GM21717 (cell line): ENCODE data around the gene KXD1.
A peak's percentile ranks its signal among the peaks of the same experiment; 100 is the strongest.
"Not testable (repeated sequence)": the region's sequence is repeated elsewhere in the genome, so short reads cannot be mapped to it uniquely, and the experiment has no call there.

Experiments used
- ATAC-seq: cut with Tn5 transposase; IDR thresholded peaks from one replicate; pipeline ENCODE4 v1.9.1; 2021; ENCODE audit warnings: mild to moderate bottlenecking, moderate library complexity; ENCODE audit not compliant: unreplicated experiment

Gene KXD1

DNA sequence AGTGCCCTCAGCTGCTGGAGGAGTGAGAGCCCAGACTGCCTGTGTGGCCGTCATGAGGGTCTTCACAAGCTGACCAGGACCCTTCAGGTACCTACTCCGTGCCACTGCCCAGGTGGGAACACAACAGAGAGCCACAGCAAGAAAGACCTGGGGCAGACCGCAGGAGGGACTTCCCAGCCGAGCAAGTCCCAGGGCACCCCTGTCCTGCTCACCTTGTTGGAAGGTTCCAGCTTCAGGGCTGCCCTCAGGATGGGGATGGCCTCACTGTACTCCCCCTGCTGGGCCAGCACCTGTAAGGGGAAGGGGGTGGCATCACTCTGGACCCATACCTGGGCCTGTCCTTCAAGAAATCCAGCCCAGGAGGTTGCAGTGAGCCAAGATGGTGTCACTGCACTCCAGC lies 24.6 kb upstream of the KXD1 start:
- ATAC-seq: no peak

DNA sequence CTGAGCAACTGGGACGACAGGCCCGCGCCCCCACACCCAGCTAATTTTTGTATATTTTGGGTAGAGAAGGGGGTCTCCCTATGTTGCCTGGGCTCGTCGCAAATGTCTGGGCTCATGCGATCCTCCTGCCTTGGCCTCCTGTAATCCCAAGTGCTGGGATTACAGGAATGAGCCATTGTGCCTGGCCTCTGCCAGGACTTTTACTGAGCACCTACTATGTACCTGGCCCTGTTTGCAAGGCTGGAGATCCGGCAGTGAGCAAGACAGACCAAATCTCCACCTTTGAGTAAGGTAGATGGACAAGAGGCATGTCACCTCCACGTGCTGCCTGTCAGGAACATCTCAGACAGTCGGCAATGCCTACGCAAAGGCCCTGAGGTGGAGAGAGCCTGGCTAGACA lies 21.2 kb upstream of the KXD1 start:
- no peak for ATAC-seq

DNA sequence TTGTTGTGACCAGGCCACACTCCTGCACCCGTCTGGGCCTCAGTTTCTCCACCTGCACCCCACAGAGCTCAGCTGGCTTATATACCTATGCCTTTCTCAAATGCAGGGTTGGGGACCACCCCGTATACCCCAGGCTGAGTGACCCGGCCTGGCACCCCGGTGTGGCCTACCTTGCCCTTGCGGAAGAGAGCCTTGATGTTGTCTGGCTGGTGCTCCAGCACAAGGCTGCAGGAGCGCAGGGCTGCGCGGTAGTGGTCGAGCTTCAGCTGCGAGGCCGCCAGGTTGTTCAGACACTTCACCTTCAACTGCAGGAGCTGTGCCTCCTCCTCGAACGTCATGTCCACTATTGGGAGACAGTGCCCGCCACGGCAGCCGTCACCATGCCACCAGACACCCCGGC lies 20.2 kb upstream of the KXD1 start:
- ATAC-seq: no peak

DNA sequence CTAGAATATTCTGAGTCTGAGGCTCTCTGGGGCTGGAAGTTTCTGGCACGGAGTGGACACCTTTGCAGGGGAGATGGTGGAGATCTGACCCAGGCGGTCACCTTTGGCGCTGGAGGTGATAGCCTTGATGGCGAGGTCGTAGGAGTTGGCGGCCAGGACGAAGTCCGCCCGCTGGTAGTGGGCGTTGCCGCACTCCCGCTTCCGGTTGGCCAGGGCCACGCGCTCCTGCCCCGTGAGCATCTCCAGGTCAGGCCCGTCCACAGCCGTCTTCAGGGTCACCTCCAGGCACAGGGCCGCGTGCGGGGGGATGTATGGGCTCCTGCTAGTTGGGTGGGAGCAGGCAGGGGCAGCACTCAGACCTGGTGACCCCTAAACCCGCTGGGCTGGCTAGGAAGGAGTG lies 19.6 kb upstream of the KXD1 start:
- no peak for ATAC-seq

DNA sequence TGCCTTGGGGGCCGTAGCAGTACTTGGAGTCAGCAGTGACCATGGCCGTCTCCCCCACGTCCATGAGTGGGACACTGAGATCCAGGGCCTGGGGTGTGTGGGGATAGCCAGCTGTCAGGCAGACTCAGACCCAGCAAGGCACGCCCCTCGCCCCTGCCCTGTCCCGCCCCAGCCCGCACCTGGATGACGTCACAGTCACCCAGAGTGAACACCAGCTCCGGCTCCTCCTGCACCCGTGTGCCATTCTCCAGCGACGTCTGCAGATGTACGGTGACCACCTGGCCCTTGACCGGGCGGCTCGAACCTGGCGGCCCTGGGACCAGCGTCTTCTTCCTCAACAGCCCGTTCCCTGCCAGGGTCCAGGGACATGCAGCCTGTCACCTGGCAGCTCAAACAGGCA lies 18.3 kb upstream of the KXD1 start:
- ATAC-seq: no peak

DNA sequence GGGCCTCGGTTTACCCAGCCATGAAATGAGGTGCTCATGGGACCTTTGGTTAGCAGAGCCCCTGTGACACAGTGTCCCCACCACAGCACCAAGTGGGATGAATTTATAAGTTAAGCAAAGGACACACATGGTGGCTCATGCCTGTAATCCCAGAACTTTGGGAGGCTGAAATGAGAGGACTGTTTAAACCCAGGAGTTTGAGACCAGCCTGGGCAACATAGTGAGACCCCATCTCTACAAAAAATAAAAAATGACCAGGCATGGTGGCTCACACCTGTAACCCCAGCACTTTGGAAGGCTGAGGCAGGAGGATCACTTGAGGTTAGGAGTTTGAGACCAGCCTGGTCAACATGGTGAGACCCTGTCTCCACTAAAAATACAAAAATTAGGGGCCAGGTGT lies 17.5 kb upstream of the KXD1 start:
- ATAC-seq: not testable (repeated sequence)

DNA sequence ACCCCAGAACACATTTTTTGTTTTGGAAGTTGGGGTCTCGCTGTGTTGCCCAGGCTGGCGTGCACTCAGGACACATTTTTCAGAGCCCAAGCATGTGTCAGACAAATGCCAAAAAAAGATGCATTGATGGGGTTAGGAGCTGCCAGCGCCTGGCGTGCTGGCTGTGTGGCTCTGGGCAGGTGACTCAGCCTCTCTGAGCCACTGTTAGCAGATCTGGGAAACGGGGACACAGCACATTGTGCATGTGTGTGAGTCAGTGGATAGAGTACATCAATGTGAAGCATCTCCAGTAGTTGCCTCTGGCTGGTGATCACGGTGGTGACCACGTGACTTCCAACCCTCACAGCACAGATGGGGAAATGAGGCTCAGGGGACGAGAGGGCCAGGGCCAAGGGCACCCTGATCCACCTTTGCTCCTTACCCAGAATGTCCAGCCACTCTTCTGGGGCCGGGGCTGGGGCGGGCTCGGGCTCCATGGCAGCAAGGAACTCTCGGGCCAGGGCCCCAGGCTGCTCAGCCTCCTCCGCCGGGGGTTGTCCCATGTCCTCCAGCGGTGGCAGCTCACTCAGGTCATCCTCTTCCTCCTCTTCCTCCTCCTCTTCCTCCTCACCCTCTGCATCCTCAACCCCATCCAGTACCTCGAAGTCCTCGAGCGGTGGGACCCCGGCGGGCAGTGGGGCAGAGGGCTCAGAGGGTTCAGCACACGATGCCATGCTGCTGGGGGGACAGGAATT lies 16.2 kb upstream of the KXD1 start:
- no peak for ATAC-seq

DNA sequence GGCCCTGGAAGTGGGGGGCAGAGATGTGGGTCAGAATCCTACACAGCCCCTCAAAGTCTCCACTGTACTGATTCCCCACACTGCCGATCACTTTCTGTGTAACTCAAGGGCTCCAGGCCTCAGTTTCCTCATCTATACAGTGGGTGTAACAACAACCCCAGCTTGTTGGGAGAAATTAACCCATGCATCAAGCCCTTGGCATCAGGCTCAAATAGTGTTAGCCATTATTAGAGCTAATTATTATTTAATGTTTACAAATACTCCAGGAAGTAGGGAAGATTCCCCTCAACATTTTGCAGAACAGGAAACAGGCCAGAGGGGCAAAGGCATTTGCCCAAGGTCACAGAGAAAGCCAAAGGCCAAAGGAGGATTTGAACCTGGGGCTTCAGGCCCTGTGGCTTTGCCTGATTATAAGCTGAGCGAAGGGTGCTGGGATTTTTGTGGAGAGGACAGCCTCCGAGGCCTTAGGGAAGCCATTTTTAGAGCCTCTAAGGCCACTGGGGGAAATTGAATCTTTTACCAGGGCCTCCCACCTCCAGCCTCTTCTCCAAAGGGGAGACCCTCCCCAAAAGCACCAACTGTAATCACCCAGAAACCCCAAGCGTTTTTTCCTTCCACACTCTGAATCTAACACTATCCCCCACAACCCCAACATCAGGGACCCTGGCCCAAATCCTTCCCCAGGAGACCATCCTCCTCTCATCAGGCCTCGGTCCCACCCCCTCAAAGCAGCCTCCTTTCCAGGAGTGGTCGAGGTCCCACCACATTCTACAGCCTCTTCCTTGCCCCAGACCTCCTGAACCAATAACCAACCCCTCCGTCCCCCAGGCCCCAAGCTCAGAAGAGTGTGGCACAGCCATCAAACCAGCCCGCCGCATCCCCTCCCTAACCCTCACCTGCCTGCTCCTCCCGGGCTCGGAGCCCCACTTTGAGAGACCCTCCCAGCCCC lies 15.4 kb upstream of the KXD1 start:
- ATAC-seq: no peak

DNA sequence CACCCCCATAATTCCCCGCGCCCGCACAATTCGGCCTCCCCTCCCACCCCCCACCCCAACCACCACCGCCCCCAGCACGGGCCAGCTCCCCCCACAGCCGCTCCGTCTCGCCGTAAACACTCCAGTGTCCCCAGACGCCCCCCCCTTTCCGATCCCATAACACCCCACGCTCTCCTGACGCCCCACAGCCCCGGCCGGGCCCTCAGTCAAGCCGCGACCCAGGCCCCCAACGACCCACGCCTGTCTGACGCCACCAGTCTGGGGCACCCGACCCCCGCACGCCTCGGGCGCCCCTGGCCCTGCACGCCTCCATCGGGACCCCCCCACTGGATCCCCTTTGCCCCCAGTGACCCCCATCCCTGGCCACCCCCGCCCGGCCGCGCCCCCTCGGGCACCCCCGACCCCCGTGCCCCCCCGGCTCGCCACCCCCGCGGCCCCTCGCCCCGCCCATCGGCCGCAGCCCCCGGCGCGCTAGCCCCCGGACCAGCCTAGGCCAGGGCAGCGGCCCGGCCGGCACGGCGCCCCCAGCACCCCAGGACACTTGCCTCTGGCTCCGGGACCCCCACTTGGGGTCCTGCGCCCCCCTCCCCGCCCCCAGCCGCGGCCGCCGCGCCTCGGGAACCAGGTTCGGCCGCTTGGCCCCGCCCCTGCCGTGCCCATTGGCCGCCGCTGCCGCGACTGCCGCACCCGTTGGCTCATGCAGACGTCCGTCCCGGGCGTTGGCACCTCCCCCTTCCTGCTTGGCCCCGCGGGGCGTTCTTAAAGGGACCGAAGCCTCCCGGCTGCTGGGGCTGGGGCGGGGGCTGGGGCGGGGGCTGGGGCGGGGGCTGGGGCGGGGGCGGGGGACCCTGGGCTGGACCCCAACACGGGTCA lies 14.5 kb upstream of the KXD1 start, which contains the start of gene FKBP8:
FKBP8 (minus strand) TSS at position 633 of the 873 bp plus-strand sequence. CDS start 1,603 bp downstream, outside the sequence.
- ATAC-seq: peak; percentile 85

DNA sequence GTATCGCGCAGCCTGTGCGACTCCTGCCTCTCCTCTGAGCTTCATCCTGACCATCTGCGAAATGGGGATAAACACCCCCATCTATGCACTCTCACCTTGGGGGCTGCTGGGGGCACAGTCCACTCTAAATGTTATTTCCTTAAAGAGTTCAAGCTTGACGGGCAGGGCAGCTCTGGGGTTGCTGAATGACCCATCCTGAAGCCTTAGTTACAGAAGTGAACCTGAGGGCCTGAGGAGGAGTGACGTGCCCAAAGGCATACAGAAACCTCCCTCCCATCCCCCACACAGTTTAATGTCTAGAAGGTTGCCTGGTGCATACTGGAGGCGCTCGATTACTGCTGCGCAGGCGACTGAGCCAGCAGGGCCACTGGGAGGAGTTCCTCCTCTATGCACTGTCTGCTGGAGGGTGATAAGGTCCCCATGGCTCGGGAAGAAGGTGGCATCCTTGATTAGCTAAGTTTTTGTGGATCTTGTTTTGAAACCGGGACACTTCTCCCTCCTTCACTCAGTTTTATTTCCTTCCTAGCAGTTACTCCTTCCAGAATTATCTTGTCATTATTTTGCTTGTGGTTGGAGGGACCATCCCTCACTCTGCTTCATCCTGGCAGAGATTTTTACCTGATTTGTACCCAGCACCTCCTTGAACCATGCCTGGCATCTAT lies 13.7 kb upstream of the KXD1 start:
- ATAC-seq: peak; percentile 51

DNA sequence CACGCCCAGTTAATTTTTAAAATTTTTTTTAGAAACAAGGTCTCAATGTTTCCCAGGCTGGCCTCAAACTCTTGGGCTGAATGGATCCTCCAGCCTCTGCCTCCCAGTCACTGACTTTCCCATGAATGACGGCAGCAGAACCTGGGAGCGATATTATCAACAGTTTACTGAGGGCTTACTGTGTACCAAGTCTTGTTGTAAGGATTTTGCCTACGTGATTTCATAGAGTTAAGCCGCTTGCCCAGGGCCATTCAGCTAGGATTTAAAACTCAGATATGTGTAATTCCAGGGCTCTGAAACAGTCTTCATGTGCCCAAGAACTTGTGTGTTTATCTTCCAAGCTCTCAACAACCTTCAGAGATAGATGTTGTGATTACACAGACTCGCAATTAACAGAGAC lies 6.0 kb upstream of the KXD1 start:
- ATAC-seq: no peak

DNA sequence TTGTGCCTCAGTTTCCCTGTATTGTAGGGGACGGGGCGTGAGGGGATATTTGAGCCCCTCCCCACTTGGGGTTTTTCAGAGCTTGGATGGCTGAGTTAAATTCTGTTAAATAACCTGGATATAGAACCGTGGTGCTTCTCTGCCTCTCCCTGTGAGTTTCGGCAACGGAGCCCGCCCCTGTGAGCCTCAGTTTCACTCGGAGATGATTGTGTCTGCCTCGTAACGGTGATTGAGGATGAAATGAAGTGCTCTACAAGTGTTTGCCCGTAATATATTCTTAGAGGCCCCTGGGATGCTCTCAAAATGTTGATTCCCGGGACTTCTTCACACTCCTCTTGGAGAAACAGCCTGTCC lies 509 bp downstream of the KXD1 start:
- peak; percentile 5 for ATAC-seq

DNA sequence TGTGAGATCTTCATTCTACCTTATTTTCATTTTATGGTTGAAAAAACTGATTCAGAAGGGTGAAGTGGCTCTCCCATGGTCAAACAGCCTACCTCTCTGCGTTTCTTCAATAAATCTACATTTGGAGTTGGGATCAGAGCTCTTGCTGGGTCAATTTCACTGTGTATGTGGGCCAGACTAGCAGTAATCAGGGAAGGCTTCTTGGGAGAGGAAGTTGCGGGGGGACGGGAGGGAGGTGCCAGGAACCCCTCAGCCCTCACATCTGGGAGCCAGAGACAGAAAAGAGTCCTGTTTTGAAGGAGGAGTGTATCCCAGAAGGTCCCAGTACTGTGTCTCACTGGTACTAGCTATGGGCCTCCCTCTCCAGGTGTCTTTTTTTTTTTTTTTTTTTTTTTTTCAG lies 934 bp downstream of the KXD1 start:
- ATAC-seq: no peak

DNA sequence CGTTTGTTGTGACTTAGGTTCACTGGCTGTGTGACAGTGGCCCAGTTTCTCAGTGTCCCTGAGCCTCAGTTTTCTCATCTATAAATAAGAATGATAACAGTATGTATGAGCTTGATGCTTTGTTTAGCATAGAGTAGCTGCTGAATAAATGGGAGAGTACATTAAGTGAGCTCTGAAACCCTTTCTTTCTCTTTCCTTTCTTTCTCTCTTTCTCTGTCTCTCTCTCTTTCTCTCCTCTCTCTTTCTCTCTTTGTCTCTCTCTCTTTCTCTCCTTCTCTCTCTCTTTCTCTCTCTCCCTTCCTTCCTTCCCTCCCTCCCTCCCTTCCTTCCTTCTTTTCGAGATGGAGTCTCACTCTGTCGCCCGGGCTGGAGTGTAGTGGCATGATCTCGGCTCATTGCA lies 2.0 kb downstream of the KXD1 start:
- ATAC-seq: no peak

DNA sequence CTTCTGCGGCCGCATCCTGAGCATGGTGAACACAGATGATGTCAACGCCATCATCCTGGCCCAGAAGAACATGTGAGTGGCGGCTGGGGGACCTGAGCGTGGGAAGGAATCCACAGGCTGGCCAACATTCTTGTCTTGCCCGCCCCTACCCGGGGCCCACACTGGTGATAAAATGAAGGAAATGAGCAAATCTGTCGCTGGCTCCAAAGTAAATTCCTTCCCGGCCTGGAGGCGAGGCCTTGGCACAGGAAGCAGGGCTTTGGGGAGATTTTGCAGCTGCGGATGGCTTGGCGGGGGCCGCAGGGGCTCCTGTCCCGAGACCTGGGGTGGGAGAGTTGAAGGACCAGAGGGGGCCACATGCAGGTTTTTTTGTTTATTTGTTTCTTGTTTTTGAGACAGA lies 4.4 kb downstream of the KXD1 start:
- no peak for ATAC-seq

DNA sequence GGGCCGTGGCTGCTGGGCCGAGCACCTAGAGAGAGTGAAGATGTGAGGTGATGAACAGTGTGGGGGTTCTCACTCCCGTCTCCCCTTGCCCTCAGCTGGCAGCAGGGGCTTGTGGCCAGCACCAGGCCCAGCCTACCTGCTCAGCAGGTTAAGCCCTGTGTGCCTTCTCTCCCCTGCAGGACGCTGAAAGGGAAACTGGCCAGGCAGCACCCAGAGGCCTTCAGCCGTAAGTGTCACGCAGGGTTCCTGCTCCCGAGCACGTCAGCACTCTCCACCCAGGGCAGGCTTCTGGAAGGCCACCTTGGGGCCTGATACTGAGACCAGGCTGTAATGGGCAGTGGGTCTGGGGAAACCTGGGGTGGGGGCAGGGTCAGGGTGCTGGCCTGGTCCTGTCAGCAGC lies 9.3 kb downstream of the KXD1 start:
- ATAC-seq: no peak

DNA sequence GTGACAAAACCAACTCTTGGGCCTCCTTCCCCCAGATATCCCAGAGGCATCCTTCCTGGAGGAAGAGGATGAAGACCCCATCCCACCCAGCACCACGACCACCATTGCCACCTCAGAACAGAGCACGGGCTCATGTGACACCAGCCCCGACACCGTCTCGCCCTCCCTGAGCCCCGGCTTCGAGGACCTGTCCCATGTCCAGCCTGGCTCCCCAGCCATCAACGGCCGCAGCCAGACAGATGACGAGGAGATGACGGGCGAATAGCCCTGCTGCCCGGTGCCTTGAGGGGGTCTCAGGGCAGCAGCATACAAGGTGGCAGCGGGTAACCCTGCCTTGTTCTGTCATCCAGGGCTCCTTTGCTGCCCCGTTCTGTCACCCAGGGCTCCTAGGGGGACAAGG lies 10.7 kb downstream of the KXD1 start:
- no peak for ATAC-seq

DNA sequence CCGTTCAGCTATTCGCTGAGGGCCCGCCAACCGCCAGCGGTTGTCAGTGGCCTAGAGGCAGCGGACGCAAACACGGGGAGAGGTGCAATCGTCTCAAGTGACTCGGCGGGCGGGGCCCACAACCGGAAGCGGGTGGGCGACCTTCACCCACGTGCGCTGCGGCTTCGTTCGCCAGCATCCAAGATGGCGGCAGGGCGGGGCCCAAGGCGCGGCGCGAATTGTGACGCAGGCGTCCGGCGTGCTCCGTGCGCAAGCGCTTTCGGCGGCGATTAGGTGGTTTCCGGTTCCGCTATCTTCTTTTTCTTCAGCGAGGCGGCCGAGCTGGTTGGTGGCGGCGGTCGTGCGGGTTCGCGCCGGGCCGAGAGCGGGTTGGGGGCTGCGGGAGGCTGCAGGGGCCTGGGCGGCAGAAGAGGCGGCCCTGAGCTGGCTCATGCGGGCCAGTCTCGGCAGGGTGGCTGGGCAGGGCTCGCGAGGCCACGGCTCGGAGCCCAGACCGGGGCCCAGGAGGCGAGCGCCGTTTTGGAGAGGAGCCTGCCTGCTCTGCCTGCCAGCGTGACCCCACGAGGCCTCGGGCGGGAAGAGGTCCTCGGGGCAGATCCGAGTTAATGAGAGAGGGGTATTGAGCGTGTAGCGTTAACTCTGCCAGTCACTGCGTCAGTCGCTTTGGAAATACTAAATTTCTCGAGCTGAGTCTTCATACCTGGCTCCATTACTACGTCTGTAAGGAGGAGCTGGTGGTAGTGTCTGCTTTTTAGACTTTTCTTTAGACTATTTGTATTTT lies 14.1 kb downstream of the KXD1 start, which contains the start of gene UBA52:
UBA52 (plus strand) TSS at position 294 of the 781 bp plus-strand sequence. CDS start 1,444 bp downstream, outside the sequence.
- peak; percentile 68 for ATAC-seq

DNA sequence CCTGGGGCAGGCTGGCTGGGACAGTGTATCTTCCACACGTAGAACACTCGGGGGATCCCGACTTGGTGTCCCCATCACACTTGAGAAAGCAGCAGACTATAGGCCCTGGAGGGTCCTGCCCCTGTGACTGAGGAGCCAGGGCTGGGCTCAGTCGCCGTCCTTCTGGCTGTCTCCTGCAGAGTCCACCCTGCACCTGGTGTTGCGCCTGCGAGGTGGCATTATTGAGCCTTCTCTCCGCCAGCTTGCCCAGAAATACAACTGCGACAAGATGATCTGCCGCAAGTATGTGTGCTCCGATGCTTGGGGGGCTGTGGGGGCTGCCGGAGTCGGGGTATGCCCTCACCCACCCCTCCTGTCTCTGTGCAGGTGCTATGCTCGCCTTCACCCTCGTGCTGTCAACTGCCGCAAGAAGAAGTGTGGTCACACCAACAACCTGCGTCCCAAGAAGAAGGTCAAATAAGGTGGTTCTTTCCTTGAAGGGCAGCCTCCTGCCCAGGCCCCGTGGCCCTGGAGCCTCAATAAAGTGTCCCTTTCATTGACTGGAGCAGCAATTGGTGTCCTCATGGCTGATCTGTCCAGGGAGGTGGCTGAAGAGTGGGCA lies 17.1 kb downstream of the KXD1 start:
- ATAC-seq: no peak
